ENCODE measurements around the gene PLD5. TPM values are rescaled to one million over a fixed set of nuclear protein-coding genes. Genes with fewer than 3 reads are reported as not detected.

The PLD5 gene
- total RNA-seq, 2 donors from 2014 or later, result 0.27 TPM; not detected in 1

GRCh38 chr1:242523719-242524570 lies 552 bp downstream of the PLD5 start:
- Histone ChIP-seq H3K9ac (ENCODE audit: low read depth in 2 of 2, low read length in 2 of 2) (no peak overlapping the region), H3K27me3 (peaks cover 27% of the 10 kb centered on the region), H3K4me3 (peak overlapping the region; percentile 11), H3K27ac (no peak overlapping the region), H3K9me3 (no peaks in the 10 kb centered on the region), H3K36me3 (no peaks in the 10 kb centered on the region), H3K4me1 (no peaks in the 10 kb centered on the region)
- intact Hi-C loops (cut with DNase I), result no loop called here
- TF ChIP-seq, protein P1, sequence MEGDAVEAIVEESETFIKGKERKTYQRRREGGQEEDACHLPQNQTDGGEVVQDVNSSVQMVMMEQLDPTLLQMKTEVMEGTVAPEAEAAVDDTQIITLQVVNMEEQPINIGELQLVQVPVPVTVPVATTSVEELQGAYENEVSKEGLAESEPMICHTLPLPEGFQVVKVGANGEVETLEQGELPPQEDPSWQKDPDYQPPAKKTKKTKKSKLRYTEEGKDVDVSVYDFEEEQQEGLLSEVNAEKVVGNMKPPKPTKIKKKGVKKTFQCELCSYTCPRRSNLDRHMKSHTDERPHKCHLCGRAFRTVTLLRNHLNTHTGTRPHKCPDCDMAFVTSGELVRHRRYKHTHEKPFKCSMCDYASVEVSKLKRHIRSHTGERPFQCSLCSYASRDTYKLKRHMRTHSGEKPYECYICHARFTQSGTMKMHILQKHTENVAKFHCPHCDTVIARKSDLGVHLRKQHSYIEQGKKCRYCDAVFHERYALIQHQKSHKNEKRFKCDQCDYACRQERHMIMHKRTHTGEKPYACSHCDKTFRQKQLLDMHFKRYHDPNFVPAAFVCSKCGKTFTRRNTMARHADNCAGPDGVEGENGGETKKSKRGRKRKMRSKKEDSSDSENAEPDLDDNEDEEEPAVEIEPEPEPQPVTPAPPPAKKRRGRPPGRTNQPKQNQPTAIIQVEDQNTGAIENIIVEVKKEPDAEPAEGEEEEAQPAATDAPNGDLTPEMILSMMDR (IDR thresholded peaks at IDR 0.05), result no peak
- no peak for DNase-seq

- no peak overlapping the region for H3K27ac ChIP-seq
- H3K4me3 ChIP-seq, result no peak overlapping the region
- H3K36me3 ChIP-seq, result no peaks in the 10 kb centered on the region
- intact Hi-C loops (cut with DNase I), result no loop called here
- TF ChIP-seq, protein P1 (IDR thresholded peaks at IDR 0.05), result no peak
- H3K4me1 ChIP-seq, result no peaks in the 10 kb centered on the region
- H3K27me3 ChIP-seq, result peaks cover 27% of the 10 kb centered on the region
- no peak overlapping the region for H3K9ac ChIP-seq (ENCODE audit: low read depth in 2 of 2, low read length in 2 of 2)
- no peak for DNase-seq
- no peaks in the 10 kb centered on the region for H3K9me3 ChIP-seq
These were observed 1.3 kb downstream of the PLD5 start for GRCh38 chr1:242522996-242523718.

- Histone ChIP-seq H3K27me3 (peaks cover 27% of the 10 kb centered on the region), H3K36me3 (no peaks in the 10 kb centered on the region), H3K9me3 (no peaks in the 10 kb centered on the region), H3K9ac (ENCODE audit: low read depth in 2 of 2, low read length in 2 of 2) (no peak overlapping the region), H3K4me1 (no peaks in the 10 kb centered on the region), H3K4me3 (no peak overlapping the region), H3K27ac (no peak overlapping the region)
- TF ChIP-seq, protein P1 (IDR thresholded peaks at IDR 0.05), result no peak
- DNase-seq, result no peak
- intact Hi-C loops (cut with DNase I), result no loop called here
These were observed 2.1 kb downstream of the PLD5 start for GRCh38 chr1:242522304-242522945.

GRCh38 chr1:242515555-242515954 lies 8.9 kb downstream of the PLD5 start:
- H3K4me1 ChIP-seq, result no peaks in the 10 kb centered on the region
- no peaks in the 10 kb centered on the region for H3K36me3 ChIP-seq
- no peak for DNase-seq
- TF ChIP-seq, protein P1 (IDR thresholded peaks at IDR 0.05), result no peak
- intact Hi-C loops (cut with DNase I), result no loop called here
- H3K9ac ChIP-seq (ENCODE audit: low read depth in 2 of 2, low read length in 2 of 2), result no peak overlapping the region
- H3K27me3 ChIP-seq, result peaks cover 1% of the 10 kb centered on the region
- H3K4me3 ChIP-seq, result no peak overlapping the region
- no peak overlapping the region for H3K27ac ChIP-seq
- H3K9me3 ChIP-seq, result no peaks in the 10 kb centered on the region

GRCh38 chr1:242506724-242507123 lies 17.8 kb downstream of the PLD5 start:
- Histone ChIP-seq H3K4me3 (no peak overlapping the region), H3K9ac (ENCODE audit: low read depth in 2 of 2, low read length in 2 of 2) (no peak overlapping the region), H3K27ac (no peak overlapping the region), H3K27me3 (no peaks in the 10 kb centered on the region), H3K4me1 (no peaks in the 10 kb centered on the region), H3K9me3 (no peaks in the 10 kb centered on the region), H3K36me3 (no peaks in the 10 kb centered on the region)
- TF ChIP-seq, protein P1 (IDR thresholded peaks at IDR 0.05), result no peak
- DNase-seq, result no peak
- intact Hi-C loops (cut with DNase I), result no loop called here

All from colonic mucosa (tissue), 4 donors.